GM10248 (cell line): ENCODE results near the gene CD207.
"Not testable (repeated sequence)": the region's sequence is repeated elsewhere in the genome, so short reads cannot be mapped to it uniquely, and the experiment has no call there.

ENCODE experiments used
- CTCF ChIA-PET: fragments of 300-600 bp; sonication (Branson Sonifier 250); formaldehyde crosslinking; extraction: SDS; loops from one replicate; lab custom pipeline; 2021; ENCODE audit warnings: antibody characterized with exemption; lab: Yijun Ruan, JAX
- POLR2A ChIA-PET: fragments of 350-650 bp; sonication (Branson Sonifier 250); formaldehyde crosslinking; extraction: SDS; loops from one replicate; lab custom pipeline; 2020; ENCODE audit warnings: antibody characterized with exemption; lab: Yijun Ruan, JAX
- DNase-seq: peaks from one replicate; pipeline ENCODE4 v3.0.0; 2012; ENCODE audit errors: extremely low spot score
- CTCF ChIP-seq: IDR thresholded peaks from 2 replicates; pipeline ENCODE4 v1.5.1; 2012; ENCODE audit warnings: mild to moderate bottlenecking, low read depth; ENCODE audit errors: extremely low read depth, missing control alignments, control extremely low read depth

CD207 gene

GRCh38 chr2:70835643-70836042 is at the start of gene CD207:
Gene CD207, minus strand, starts transcription at chr2:70835816. Its CDS starts 40 bp downstream, at chr2:70835776.
- ChIA-PET CTCF (no interaction called here), POLR2A (no interaction called here)
- DNase-seq: no peak
- TF ChIP-seq CTCF: no peak

GRCh38 chr2:70878543-70878942 is 42.9 kb upstream of the CD207 start:
- DNase-seq, POLR2A ChIA-PET: not testable (repeated sequence)
- CTCF ChIA-PET: interaction anchor here (1.6 to 3.9 kb wide), 2 partner anchors 8 to 69 kb away, joined by 5 to 14 read pairs; no protein-coding TSS in a partner anchor

- POLR2A ChIA-PET, DNase-seq: not testable (repeated sequence)
- CTCF ChIA-PET: interaction anchor here (8.8 kb wide), 1 partner anchor 13 kb away, joined by 67 read pairs; no protein-coding TSS in a partner anchor
These were observed 40.5 kb upstream of the CD207 start for GRCh38 chr2:70876138-70876537.

- ChIA-PET CTCF (interaction anchor here (0.9 to 8.8 kb wide), 6 partner anchors 11 to 90 kb away, joined by 3 to 87 read pairs (median 36); no protein-coding TSS in a partner anchor), POLR2A (no interaction called here)
- TF ChIP-seq CTCF: no peak
- DNase-seq: no peak
These were observed 37.9 kb upstream of the CD207 start for GRCh38 chr2:70873541-70873940.

- ChIA-PET CTCF (interaction anchor here (0.6 to 8.8 kb wide), 47 partner anchors 8 to 567 kb away, joined by 3 to 87 read pairs (median 5); partner anchors contain the start of genes ATP6V1B1 and FIGLA), POLR2A (no interaction called here)
- TF ChIP-seq CTCF: peak; percentile 96
- DNase-seq: peak; percentile 84
These were observed 36.0 kb upstream of the CD207 start for GRCh38 chr2:70871398-70872211.

GRCh38 chr2:70870790-70871189 is 35.2 kb upstream of the CD207 start:
- TF ChIP-seq CTCF: no peak
- DNase-seq: no peak
- ChIA-PET CTCF (interaction anchor here (0.8 to 8.8 kb wide), 34 partner anchors 8 to 567 kb away, joined by 3 to 87 read pairs (median 6); partner anchors contain the start of gene FIGLA), POLR2A (no interaction called here)

- no peak for TF ChIP-seq CTCF
- CTCF ChIA-PET: interaction anchor here (5.9 to 6.1 kb wide), 2 partner anchors 55 to 78 kb away, joined by 74 to 87 read pairs; no protein-coding TSS in a partner anchor
- POLR2A ChIA-PET: no interaction called here
- no peak for DNase-seq
These were observed 33.4 kb upstream of the CD207 start for GRCh38 chr2:70868970-70869369.
